Frontal cortex (tissue), 4 donors: ENCODE data around the gene TMEM242. TPM values are rescaled to one million over a fixed set of nuclear protein-coding genes. Genes with fewer than 3 reads are reported as not detected.

Source experiments
- DNase-seq, 2 donors: peaks; one replicate each; pipeline ENCODE4 v3.0.0; 2012; ENCODE audit warnings: low spot score in 2 of 2
- FAIRE-seq: peaks from 2 replicates; lab custom pipeline; 2012; peaks lifted over from hg19 to GRCh38; lab: Jason Lieb, UNC
- total RNA-seq: library from RNA; depleted of rRNA; stranded (reverse); fragments of >200 nt; gene quantifications from one replicate; pipeline ENCODE4 v1.2.3, GENCODE V29; 2014
- donor health status: control.
- donor health status: control.
- donor health status: control.

Gene TMEM242
- total RNA-seq, 1 donor from 2014 or later: 10.2 TPM

DNA sequence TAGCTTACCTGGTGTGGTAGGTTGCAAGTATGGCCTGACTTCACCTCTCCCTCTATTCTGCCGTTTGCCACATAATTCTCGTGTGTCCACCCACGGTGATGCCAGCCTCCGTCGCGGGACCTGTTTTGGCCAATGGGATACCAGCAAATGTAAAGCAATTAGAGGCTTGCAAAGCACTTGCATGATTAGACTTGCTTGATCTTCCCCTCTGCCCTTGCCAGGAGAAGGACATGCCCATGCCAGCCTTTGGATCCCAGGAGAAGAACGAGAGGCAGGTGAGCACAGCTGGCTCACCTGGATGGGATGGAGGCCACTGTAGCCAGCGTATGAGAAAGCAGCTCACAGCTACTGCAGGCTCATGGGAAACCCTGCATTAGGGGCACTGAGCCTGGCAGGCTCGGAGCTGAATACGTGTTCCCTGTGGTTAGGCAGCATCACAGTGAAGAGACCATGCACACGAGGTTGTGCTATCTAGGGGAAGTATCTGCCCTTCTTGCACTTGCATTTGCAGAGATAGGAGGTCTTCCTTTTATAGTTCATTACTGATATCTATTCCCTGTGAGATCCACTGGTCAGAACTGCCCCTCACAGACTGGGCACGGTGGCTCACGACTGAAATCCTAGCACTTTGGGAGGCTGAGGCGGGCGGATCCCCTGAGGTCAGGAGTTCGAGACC, 62.4 kb downstream of the TMEM242 start:
- DNase-seq: no peak
- no peak for FAIRE-seq

- FAIRE-seq: no peak
Measured at GRCh38 chr6:157259443-157259842, 63.9 kb downstream of the TMEM242 start.

DNA sequence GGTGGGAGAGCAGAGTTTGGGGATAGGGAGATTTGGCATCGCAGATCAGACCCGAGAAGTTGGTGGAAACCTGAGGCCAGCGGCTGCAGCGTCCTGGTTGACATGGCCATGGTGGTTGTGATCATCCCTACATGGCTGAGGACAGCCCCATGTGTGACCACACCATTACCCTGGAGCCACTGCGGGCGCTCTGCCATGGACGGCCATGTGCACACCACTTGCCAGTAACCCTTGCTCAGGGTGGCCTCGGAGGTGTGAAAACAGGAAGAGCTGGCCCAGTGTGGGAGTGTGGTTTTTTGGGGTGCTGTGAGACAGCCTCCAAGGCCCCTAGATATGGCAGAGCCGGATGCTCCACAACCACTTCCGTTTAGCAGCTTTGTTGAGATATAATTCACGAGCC, 64.4 kb downstream of the TMEM242 start:
- DNase-seq (no peak), FAIRE-seq (no peak)

More at GRCh38 chr6:157259443-157259842, 63.9 kb downstream of the TMEM242 start:
- no peak for DNase-seq

GRCh38 chr6:157255079-157255478, 68.2 kb downstream of the TMEM242 start:
- no peak for FAIRE-seq
- DNase-seq: no peak

DNA sequence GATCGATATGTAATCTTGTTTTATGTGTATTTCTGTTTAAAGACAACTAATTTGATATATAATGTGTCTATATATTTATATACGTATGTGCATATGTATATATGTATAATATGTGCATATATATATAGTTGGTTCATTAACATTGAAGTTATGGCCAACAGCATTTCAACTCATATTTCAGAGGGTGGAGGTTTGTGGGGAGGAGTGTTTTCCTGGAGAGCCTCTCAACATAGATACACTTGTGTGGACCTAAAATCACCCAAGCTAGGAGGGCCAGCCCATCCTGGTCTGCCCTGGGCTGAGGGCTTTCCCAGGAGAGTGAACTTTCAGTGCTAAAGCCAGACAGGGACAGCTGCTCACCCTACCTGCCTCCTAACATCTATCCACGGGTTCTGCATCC, 68.8 kb downstream of the TMEM242 start:
- DNase-seq (no peak), FAIRE-seq (no peak)

GRCh38 chr6:157253699-157254098, 69.6 kb downstream of the TMEM242 start:
- FAIRE-seq (no peak), DNase-seq (no peak)

- DNase-seq: no peak
- FAIRE-seq: no peak
Measured at GRCh38 chr6:157253017-157253416, 70.3 kb downstream of the TMEM242 start.

GRCh38 chr6:157251586-157252247, 71.6 kb downstream of the TMEM242 start:
- DNase-seq (no peak), FAIRE-seq (no peak)

DNA sequence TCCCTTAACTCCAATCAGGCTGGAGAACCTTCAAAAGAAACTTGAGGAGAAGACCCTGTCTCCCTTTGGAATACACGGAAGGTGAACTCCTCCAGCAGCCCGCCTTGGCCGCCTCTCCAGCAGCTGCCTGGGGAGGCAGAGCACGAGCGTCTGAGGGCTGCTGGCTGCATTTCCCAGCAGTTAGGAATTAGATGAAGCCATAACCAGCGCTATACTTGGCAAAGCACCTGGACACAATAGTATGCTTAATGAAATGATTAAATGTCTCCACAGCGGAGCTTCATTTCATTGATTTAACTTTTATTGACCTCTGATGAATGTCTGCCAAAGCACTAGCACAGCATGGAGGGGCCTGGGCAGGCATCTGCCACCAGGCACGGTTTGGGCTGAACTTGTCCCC, 73.5 kb downstream of the TMEM242 start:
- DNase-seq: no peak
- no peak for FAIRE-seq

DNA sequence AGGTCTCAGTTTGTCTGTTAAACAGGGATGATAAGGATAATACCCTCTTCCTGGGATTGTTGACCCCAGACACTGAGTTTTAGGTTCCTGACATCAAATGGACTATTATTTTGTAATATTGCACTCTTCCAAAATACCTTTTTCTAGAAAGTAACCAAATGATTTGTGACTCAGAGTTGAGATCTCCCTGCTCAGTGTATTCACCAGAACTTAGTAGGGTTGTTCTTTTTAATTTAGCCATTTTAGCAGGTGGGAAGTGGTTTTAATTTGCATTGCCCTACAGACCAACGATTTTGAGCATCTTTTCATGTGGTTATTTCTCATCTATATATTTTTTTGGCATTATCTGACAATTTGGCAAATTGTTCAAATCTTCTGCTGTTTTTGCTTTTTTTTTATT, 75.1 kb downstream of the TMEM242 start:
- no peak for FAIRE-seq

GRCh38 chr6:157246771-157247484, 76.4 kb downstream of the TMEM242 start:
- DNase-seq (no peak), FAIRE-seq (no peak)

More for the DNA sequence above, 75.1 kb downstream of the TMEM242 start:
- no peak for DNase-seq

- FAIRE-seq: no peak
- DNase-seq: no peak
Measured at GRCh38 chr6:157246048-157246630, 77.2 kb downstream of the TMEM242 start.

- DNase-seq (no peak), FAIRE-seq (no peak)
Measured at GRCh38 chr6:157245436-157245835, 77.9 kb downstream of the TMEM242 start.

DNA sequence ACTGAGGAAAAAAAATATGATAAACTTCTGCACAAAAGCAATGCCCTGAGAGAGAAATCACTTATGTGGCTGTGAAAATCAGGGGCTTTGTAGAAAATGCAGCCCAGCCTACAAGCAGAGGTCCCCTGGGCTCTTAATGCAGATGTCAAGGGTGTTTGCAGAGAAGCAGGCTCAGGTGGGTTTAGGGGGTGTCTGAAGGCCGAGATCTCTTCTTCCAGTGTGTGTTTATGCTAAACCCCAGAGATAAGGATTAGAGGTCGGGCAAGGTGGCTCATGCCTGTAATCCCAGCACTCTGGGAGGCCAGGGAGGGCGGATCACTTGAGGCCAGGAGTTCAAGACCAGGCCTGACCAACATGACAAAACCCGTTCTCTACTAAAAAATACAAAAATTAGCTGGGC, 78.5 kb downstream of the TMEM242 start:
- FAIRE-seq (no peak), DNase-seq (no peak)

DNA sequence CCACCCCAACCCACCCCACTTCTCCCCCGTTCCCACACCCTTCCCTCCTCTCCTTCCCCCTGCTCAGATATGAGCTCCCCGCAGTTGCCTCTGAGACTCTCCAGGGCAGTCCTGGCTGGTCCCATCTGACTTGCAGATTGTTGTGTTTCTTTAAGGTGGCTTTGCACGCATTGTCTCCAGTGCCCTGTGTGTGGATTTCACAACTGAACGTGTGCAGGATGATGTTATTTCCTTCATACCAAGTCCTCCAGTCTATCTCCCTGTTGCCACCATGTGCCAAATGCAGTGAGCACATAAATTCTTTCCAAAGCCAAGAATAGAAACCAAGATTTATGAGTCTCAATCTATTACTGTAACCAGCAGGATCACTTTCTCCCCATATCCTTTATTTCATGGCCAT, 79.1 kb downstream of the TMEM242 start:
- FAIRE-seq (no peak), DNase-seq (no peak)

DNA sequence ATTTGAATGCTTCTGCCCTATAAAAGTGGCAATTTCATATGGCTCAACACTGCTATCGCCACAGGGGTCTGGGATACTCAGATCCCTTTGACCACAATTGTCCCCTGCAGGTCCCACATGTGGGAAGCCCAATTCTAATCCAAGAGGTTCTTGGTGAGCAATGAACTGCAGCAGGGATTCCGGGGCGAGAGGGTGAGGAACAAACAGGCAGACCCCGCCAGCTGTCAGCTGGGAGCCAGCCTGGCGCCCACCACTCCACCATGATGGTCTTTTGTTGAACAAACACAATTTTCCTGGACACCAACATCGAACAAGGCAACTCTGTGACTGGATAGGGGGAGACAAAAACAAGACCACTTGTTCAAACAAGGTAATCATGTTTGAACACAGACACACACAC, 80.5 kb downstream of the TMEM242 start:
- FAIRE-seq: no peak
- no peak for DNase-seq

DNA sequence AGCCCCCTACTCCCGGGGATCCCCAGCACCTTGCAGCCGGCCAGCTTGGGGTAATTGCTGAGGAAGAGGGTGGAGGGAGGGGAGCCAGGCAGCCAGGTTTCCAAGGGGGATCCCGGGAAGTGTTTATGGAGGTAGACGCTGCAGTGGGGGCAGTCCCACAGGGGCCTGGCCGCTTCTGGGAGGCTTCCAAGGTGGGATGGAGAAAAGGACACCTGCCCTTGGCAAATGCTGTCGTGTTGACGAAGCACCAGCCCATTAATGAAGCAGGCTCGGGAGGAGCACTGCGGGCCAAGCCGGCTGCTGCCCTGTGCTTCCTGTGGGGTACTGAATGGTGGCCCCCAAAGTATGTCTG, 82.4 kb downstream of the TMEM242 start:
- DNase-seq (no peak), FAIRE-seq (no peak)

- FAIRE-seq (no peak), DNase-seq (no peak)
Measured at GRCh38 chr6:157240059-157240959, 83.0 kb downstream of the TMEM242 start.

- no peak for DNase-seq
- FAIRE-seq: no peak
Measured at GRCh38 chr6:157239671-157240058, 83.7 kb downstream of the TMEM242 start.
